SK-N-SH treated with all-trans-retinoic acid at 6 μM for 48 hours (cell line): ENCODE results near the gene ISG15.

Source experiments
- ARNTL ChIP-seq: fragments of 450-650 bp; formaldehyde crosslinking; IDR thresholded peaks from 2 replicates; pipeline ENCODE4 v1.5.0; 2020; ENCODE audit warnings: low read depth, mild to moderate bottlenecking, moderate library complexity, borderline replicate concordance
- ISL1 ChIP-seq: fragments of 250-450 bp; sonication (Bioruptor Pico); IDR thresholded peaks from 2 replicates; pipeline ENCODE4 v2.1.2; 2022; ENCODE audit warnings: mild to moderate bottlenecking, moderate library complexity
- ZFP30 ChIP-seq: fragments of 450-650 bp; formaldehyde crosslinking; IDR thresholded peaks from 2 replicates; pipeline ENCODE4 v1.5.0; 2022; ENCODE audit warnings: mild to moderate bottlenecking, moderate library complexity
- ZNF565 ChIP-seq: fragments of 450-650 bp; formaldehyde crosslinking; conservative IDR thresholded peaks from 2 replicates; pipeline ENCODE4 v1.5.0; 2020; ENCODE audit warnings: low read depth, mild to moderate bottlenecking, moderate library complexity
- ZNF8 ChIP-seq: fragments of 450-650 bp; formaldehyde crosslinking; IDR thresholded peaks from 2 replicates; pipeline ENCODE4 v1.5.0; 2020; ENCODE audit warnings: mild to moderate bottlenecking, moderate library complexity
- TF ChIP-seq, protein P1 (sequence below): fragments of 250-450 bp; sonication (Bioruptor Pico); IDR thresholded peaks from 2 replicates; pipeline ENCODE4 v1.8.0; 2020; ENCODE audit warnings: mild to moderate bottlenecking, moderate library complexity, borderline replicate concordance
- TF ChIP-seq, protein P2 (sequence below): fragments of 250-450 bp; sonication (Bioruptor Pico); IDR thresholded peaks from 2 replicates; pipeline ENCODE4 v1.5.0; 2020; ENCODE audit warnings: mild to moderate bottlenecking, moderate library complexity

DNA sequence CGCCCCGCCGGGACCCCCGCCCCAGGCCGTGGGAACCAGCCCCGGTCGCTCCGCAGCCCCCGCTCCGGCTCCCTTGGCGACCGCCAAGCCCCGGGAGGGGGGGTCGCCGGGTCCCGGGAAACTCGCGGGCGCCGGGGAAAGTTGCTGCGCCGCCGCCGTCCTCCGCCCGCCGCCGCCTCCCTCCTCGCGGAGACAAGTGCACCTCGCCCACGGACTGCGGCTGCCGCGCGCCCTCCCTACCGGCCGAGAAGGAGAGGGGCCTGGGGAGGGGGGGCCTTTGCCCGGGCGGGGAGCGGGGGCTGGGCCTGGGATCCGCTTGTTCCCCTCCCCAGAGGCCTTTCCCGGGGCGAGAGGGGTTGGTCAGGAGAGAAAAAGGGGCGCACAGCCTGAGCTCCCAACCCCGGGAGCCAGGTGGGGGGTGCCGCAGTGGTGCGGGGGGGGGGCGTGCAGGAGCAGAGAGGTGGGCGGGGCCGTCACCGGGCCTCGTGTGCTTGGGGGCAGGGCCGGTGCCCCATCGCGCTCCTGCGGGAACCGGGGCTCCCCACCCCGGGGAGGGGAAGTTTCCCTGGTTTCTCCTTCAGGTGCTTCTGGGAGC is 7.2 kb downstream of the ISG15 start:
- TF ChIP-seq ARNTL, result no peak
- TF ChIP-seq ISL1, result no peak
- no peak for TF ChIP-seq ZNF8 (CRISPR knock-in tag)
- TF ChIP-seq ZFP30 (CRISPR knock-in tag), result no peak
- TF ChIP-seq, protein P1, sequence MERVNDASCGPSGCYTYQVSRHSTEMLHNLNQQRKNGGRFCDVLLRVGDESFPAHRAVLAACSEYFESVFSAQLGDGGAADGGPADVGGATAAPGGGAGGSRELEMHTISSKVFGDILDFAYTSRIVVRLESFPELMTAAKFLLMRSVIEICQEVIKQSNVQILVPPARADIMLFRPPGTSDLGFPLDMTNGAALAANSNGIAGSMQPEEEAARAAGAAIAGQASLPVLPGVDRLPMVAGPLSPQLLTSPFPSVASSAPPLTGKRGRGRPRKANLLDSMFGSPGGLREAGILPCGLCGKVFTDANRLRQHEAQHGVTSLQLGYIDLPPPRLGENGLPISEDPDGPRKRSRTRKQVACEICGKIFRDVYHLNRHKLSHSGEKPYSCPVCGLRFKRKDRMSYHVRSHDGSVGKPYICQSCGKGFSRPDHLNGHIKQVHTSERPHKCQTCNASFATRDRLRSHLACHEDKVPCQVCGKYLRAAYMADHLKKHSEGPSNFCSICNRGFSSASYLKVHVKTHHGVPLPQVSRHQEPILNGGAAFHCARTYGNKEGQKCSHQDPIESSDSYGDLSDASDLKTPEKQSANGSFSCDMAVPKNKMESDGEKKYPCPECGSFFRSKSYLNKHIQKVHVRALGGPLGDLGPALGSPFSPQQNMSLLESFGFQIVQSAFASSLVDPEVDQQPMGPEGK (CRISPR knock-in tag), result no peak
- TF ChIP-seq, protein P2, sequence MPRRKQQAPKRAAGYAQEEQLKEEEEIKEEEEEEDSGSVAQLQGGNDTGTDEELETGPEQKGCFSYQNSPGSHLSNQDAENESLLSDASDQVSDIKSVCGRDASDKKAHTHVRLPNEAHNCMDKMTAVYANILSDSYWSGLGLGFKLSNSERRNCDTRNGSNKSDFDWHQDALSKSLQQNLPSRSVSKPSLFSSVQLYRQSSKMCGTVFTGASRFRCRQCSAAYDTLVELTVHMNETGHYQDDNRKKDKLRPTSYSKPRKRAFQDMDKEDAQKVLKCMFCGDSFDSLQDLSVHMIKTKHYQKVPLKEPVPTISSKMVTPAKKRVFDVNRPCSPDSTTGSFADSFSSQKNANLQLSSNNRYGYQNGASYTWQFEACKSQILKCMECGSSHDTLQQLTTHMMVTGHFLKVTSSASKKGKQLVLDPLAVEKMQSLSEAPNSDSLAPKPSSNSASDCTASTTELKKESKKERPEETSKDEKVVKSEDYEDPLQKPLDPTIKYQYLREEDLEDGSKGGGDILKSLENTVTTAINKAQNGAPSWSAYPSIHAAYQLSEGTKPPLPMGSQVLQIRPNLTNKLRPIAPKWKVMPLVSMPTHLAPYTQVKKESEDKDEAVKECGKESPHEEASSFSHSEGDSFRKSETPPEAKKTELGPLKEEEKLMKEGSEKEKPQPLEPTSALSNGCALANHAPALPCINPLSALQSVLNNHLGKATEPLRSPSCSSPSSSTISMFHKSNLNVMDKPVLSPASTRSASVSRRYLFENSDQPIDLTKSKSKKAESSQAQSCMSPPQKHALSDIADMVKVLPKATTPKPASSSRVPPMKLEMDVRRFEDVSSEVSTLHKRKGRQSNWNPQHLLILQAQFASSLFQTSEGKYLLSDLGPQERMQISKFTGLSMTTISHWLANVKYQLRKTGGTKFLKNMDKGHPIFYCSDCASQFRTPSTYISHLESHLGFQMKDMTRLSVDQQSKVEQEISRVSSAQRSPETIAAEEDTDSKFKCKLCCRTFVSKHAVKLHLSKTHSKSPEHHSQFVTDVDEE, result no peak
- no peak for TF ChIP-seq ZNF565 (CRISPR knock-in tag)
